RWPE2 (cell line): ENCODE data around the gene C6orf15.

ENCODE experiments used
- ATAC-seq: fragments of 200-7000 bp; cut with Tn5 transposase; 3 replicates; pipeline ENCODE4 v1.9.1; 2021; ENCODE audit warnings: low read depth
- DNase-seq: peaks from one replicate; pipeline ENCODE4 v3.0.0-alpha.2; 2020; ENCODE audit warnings: low spot score
- H3K27ac ChIP-seq: fragments of 450-650 bp; 2 replicates; pipeline ENCODE4 v1.5.1; 2017; ENCODE audit warnings: mild to moderate bottlenecking; ENCODE audit not compliant: poor library complexity, severe bottlenecking
- H3K27me3 ChIP-seq: fragments of 250-450 bp; sonication (Bioruptor Pico); 2 replicates; pipeline ENCODE4 v1.5.1; 2021; ENCODE audit warnings: mild to moderate bottlenecking, moderate library complexity; ENCODE audit not compliant: insufficient read depth, poor library complexity, severe bottlenecking
- H3K36me3 ChIP-seq: fragments of 250-450 bp; sonication (Bioruptor Pico); 2 replicates; pipeline ENCODE4 v1.5.1; 2020; ENCODE audit warnings: low read depth, mild to moderate bottlenecking, moderate library complexity
- H3K4me1 ChIP-seq: fragments of 250-450 bp; sonication (Bioruptor Pico); 2 replicates; pipeline ENCODE4 v1.5.1; 2021; ENCODE audit warnings: mild to moderate bottlenecking, moderate library complexity; ENCODE audit not compliant: insufficient read depth, poor library complexity, severe bottlenecking
- H3K4me3 ChIP-seq: fragments of 250-450 bp; sonication (Bioruptor Pico); 2 replicates; pipeline ENCODE4 v1.5.1; 2021; ENCODE audit warnings: mild to moderate bottlenecking, moderate library complexity; ENCODE audit not compliant: severe bottlenecking
- H3K9me3 ChIP-seq: fragments of 250-450 bp; sonication (Bioruptor Pico); 2 replicates; pipeline ENCODE4 v1.5.1; 2021; ENCODE audit warnings: mild to moderate bottlenecking, moderate library complexity; ENCODE audit not compliant: severe bottlenecking
- CTCF ChIP-seq: fragments of 450-650 bp; IDR thresholded peaks from one replicate; pipeline ENCODE4 v1.5.1; 2017; ENCODE audit warnings: mild to moderate bottlenecking, moderate library complexity; ENCODE audit not compliant: poor library complexity, severe bottlenecking

C6orf15 gene

GRCh38 chr6:31112478-31112877 is at the start of gene C6orf15:
C6orf15 (minus strand) TSS chr6:31112575; CDS start chr6:31112555, 20 bp downstream.
- peaks cover 16% of the 10 kb centered on the region for H3K4me1 ChIP-seq
- ATAC-seq (no peak), DNase-seq (no peak)
- no peaks in the 10 kb centered on the region for H3K27me3 ChIP-seq
- no peak for TF ChIP-seq CTCF
- H3K4me3 ChIP-seq: no peak within 1 kb of the TSS
- H3K27ac ChIP-seq: peak within 1 kb of the TSS; percentile 92
- no peaks in the 10 kb centered on the region for H3K9me3 ChIP-seq
- no peaks in the 10 kb centered on the region; the same call in 1 of the 2 replicates for H3K36me3 ChIP-seq

- peaks cover 33% of the 10 kb centered on the region for H3K36me3 ChIP-seq
- no peaks in the 10 kb centered on the region for H3K9me3 ChIP-seq
- peaks cover 3% of the 10 kb centered on the region for H3K4me1 ChIP-seq
- H3K4me3 ChIP-seq: no peak overlapping the region
- H3K27ac ChIP-seq: no peak overlapping the region
- TF ChIP-seq CTCF: no peak
- ATAC-seq (no peak), DNase-seq (no peak)
- no peaks in the 10 kb centered on the region for H3K27me3 ChIP-seq
Measured at GRCh38 chr6:31161216-31162126, 49.1 kb upstream of the C6orf15 start.

GRCh38 chr6:31158863-31159855 is 46.8 kb upstream of the C6orf15 start:
- DNase-seq: no peak
- Histone ChIP-seq H3K36me3 (peaks cover 50% of the 10 kb centered on the region), H3K4me3 (peak overlapping the region; percentile 52), H3K4me1 (peaks cover 3% of the 10 kb centered on the region), H3K27me3 (no peaks in the 10 kb centered on the region), H3K27ac (peak overlapping the region; percentile 62), H3K9me3 (no peaks in the 10 kb centered on the region)
- ATAC-seq: peak; percentile 38
- TF ChIP-seq CTCF: no peak

- DNase-seq (peak; percentile 97), ATAC-seq (peak; percentile 90)
- H3K4me1 ChIP-seq: peaks cover 3% of the 10 kb centered on the region
- H3K36me3 ChIP-seq: peaks cover 59% of the 10 kb centered on the region
- H3K4me3 ChIP-seq: peak within 1 kb of the TSS; percentile 52
- peak within 1 kb of the TSS; percentile 62 for H3K27ac ChIP-seq
- no peak for TF ChIP-seq CTCF
- no peaks in the 10 kb centered on the region for H3K27me3 ChIP-seq
- no peaks in the 10 kb centered on the region for H3K9me3 ChIP-seq
Measured at GRCh38 chr6:31158140-31158862, 45.9 kb upstream of the C6orf15 start, which contains the start of gene TCF19. TCF19 (plus strand) TSS chr6:31158589; CDS start chr6:31159470, 881 bp downstream.
